Skeletal muscle tissue (tissue), 4 donors: ENCODE results near the gene PRL. TPM values are rescaled to one million over a fixed set of nuclear protein-coding genes. Genes with fewer than 3 reads are reported as not detected.

Source experiments
- H3K27ac ChIP-seq: one replicate; pipeline ENCODE4 v1.7.0; 2013; ENCODE audit warnings: mild to moderate bottlenecking, low read depth, low read length, inconsistent platforms
- H3K27me3 ChIP-seq, 3 donors: one replicate each; pipeline ENCODE4 v1.7.0; 2013; ENCODE audit warnings: low read length in 3 of 3; ENCODE audit not compliant: control insufficient read depth in 3 of 3, insufficient read depth in 3 of 3
- H3K36me3 ChIP-seq, 3 donors: one replicate each; pipeline ENCODE4 v1.7.0; 2013; ENCODE audit warnings: low read length in 3 of 3; ENCODE audit not compliant: control insufficient read depth in 3 of 3, insufficient read depth in 3 of 3
- H3K4me1 ChIP-seq, 3 donors: one replicate each; pipeline ENCODE4 v1.7.0; 2013; ENCODE audit warnings: low read length in 3 of 3, mild to moderate bottlenecking in 3 of 3; ENCODE audit not compliant: control insufficient read depth in 3 of 3, insufficient read depth in 3 of 3
- H3K4me3 ChIP-seq, 3 donors: one replicate each; pipeline ENCODE4 v1.7.0; 2013; ENCODE audit warnings: low read length in 3 of 3
- H3K9ac ChIP-seq, 3 donors: one replicate each; pipeline ENCODE4 v1.7.0; 2013; ENCODE audit warnings: low read length in 3 of 3, mild to moderate bottlenecking in 3 of 3, moderate library complexity in 2 of 3, low read depth in 1 of 3
- H3K9me3 ChIP-seq, 3 donors: one replicate each; pipeline ENCODE4 v1.7.0; 2013; ENCODE audit warnings: low read length in 3 of 3; ENCODE audit not compliant: control insufficient read depth in 3 of 3
- total RNA-seq: library from RNA; depleted of rRNA; stranded (reverse); fragments of >200 nt; gene quantifications from one replicate; pipeline ENCODE4 v1.2.3, GENCODE V29; 2014
- donor health status: Osteomylitis.

Gene PRL
- total RNA-seq, 1 donor from 2014 or later = 1.0 TPM

DNA sequence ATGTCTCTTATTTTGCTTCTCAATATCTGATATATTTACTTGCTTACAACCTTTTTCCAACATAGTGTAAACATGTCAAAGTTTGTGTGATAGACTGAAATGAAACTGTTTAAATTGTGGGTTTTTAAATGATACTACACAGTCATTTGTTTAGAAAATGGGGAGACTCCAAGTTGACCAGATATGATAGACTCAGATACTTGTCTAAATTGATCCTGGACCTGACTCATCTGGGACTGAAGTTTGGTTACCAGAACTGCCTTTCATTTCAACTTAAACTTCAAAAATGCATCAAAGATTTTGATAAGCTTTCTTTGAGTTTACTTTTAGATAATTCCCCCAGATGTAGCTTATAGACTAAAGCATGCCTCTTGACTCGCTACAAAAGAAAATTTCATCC is 27.0 kb upstream of the PRL start:
- no peak overlapping the region for H3K27ac ChIP-seq
- no peaks in the 10 kb centered on the region for H3K27me3 ChIP-seq
- no peak overlapping the region for H3K4me3 ChIP-seq
- H3K36me3 ChIP-seq = no peaks in the 10 kb centered on the region
- H3K9me3 ChIP-seq = no peaks in the 10 kb centered on the region
- no peak overlapping the region for H3K9ac ChIP-seq
- H3K4me1 ChIP-seq = no peaks in the 10 kb centered on the region

DNA sequence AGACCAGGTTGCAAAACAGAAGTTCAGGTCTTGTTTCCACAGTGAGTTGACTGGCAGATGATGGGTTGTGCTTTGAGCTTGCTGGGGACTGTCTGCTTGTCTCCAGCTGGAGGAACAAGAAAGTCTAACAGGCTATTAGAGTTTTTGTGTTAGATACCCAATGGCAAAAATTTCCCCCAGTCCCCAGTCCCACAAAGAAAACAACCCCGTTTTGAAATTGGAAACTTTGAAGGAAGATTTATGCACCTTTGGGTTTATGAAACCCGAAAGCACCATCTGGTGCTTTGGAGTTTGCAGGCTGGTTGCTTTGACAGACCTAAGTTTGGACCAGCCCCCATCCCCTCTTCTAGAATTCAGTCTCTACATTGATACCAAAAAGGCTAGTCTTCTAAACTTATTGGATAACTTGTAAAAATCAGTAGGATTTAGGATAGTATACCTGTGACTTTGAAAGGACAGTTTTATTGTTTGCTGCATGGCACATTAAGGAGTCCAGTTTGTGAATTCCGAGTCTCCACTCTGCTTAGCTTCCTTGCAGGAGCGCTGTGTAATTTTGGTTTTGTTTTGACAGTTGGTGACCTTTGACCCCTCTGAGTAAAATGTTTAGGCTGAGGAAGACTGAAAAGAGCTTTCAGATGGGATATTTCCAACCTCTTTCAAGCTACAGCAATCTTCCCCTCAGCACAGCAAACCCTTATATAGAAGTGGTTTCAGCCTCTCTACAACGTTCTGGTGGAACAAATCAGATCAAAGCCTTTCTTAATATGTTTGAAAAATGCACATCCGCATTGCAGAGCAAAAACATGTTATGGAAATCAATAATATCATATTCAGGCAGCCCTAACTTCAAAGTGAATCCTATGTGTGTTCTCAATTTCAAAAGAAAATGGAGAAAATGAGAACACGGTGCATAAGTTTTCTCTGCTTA is 25.5 kb upstream of the PRL start:
- Histone ChIP-seq H3K9me3 (no peaks in the 10 kb centered on the region), H3K4me1 (no peaks in the 10 kb centered on the region), H3K9ac (no peak overlapping the region), H3K4me3 (no peak overlapping the region), H3K27me3 (no peaks in the 10 kb centered on the region), H3K27ac (no peak overlapping the region), H3K36me3 (no peaks in the 10 kb centered on the region)

DNA sequence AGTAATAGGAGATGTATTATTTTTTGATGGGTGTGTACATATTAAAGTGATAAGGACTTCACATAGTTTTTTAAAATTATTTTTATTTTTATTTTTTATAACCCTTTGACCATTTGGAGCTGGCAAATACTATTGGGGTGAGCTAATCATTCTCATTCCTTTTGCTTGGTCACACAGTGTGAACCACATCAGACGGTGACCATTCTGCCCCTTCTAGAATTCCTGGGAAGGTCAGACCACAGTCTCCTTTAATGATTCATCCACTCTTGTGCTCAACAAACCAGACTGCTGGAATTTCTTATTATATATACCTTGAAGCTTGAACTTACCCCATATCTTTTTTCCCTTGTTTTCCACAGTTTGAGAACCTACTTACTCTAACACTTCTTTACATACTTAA is 23.9 kb upstream of the PRL start:
- H3K36me3 ChIP-seq = no peaks in the 10 kb centered on the region
- no peaks in the 10 kb centered on the region for H3K27me3 ChIP-seq
- H3K27ac ChIP-seq = no peak overlapping the region
- no peak overlapping the region for H3K4me3 ChIP-seq
- no peaks in the 10 kb centered on the region for H3K9me3 ChIP-seq
- no peak overlapping the region for H3K9ac ChIP-seq
- no peaks in the 10 kb centered on the region for H3K4me1 ChIP-seq

DNA sequence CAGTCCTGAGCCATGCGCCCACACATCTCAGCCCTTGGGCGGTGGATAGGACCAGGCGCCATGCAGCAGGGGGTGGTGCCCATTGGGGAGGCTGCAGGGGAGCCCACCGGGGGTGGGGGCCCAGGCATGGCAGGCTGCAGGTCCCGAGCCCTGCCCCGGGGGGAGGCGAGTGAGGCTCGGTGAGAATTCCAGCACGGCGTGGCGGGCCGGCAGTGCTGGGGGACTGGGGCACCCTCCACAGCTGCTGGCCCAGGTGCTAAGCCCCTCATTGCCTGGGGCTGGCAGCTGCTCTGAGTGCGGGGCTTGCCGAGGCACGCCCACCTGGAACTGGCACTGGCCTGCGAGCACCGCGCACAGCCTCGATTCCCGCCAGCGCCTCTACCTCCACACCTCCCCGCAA is 21.6 kb upstream of the PRL start:
- no peaks in the 10 kb centered on the region for H3K4me1 ChIP-seq
- no peak overlapping the region for H3K27ac ChIP-seq
- H3K27me3 ChIP-seq = no peaks in the 10 kb centered on the region
- no peak overlapping the region for H3K4me3 ChIP-seq
- peaks cover 0 to under 1% (median 0%) of the 10 kb centered on the region in 3 donors for H3K9me3 ChIP-seq
- H3K9ac ChIP-seq = no peak overlapping the region
- H3K36me3 ChIP-seq = no peaks in the 10 kb centered on the region

DNA sequence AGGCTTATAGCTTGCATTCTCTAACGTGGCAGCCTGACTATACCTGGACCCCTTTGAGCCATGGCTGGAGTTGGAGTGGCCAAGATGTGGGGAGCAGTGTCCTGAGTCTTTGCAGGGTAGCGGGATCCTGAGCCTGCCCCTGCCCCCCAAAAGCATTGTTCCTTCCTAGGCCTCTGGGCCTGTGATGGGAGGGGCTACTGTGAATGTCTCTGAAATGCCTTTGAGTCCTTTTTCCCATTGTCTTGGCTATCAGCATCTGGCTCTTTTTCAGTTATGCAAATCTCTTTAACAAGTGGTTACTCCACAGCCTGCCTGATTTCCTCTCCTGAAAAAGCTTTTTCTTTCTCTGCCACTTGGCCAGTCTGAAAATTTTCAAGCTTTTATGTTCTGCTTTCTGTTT is 17.0 kb upstream of the PRL start:
- H3K27me3 ChIP-seq = no peaks in the 10 kb centered on the region
- H3K36me3 ChIP-seq = no peaks in the 10 kb centered on the region
- H3K9me3 ChIP-seq = peaks cover 0 to 3% (median 0%) of the 10 kb centered on the region in 3 donors
- no peaks in the 10 kb centered on the region for H3K4me1 ChIP-seq
- no peak overlapping the region for H3K9ac ChIP-seq
- H3K27ac ChIP-seq = no peak overlapping the region
- no peak overlapping the region for H3K4me3 ChIP-seq

DNA sequence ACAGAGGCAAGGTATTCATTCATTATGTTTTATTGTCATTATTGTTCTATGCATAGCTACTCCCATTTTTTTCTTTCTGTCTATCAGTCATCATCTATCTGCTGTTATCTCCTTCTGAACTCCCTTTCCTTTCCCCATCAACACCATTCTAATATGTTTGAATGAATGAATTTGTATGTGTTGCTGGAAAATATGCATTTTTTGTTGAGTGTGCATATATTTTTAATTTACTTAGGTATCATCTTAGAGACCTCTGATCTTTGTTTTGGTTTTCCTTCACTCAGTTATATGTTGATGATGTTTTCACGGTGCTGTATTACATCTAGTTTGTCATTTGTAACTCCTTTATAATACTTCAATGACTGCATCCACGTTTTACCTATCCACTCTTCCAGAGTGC is 12.1 kb upstream of the PRL start:
- H3K27ac ChIP-seq = no peak overlapping the region

DNA sequence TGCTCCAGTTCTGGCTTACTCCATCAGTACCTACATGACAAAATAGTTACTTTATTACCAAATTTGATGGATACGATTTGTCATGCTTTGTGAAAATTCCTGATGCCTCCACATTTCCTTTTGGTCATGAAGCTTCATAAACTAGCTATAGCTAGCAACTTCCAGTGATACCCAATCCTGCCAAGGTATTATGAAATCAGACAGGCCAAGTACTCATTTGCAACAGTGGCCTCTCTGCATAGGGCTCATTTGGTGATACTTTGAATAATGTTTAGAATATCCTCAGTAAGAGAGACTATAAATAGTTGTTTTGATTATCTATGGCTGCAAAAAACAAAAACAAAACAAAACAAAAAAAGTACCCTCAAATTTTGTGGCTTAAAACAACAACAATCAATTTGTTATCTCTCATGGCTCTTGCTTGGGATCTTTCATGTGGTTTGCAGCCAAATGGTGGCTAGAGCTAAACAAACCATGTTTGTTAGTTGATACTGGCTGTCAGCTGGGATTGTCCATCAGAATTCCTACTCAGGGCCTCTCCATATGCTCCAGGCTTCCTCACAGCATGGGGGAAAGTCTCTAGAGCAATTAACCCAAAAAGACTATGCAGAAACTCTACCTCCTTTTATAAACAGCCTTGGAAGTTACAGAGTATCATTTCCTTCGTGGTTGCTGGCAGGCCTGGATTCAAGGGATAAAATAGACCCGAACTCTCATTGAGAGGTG is 10.1 kb upstream of the PRL start:
- Histone ChIP-seq H3K9me3 (no peaks in the 10 kb centered on the region), H3K4me1 (no peaks in the 10 kb centered on the region), H3K27me3 (no peaks in the 10 kb centered on the region), H3K27ac (no peak overlapping the region), H3K36me3 (no peaks in the 10 kb centered on the region), H3K4me3 (no peak overlapping the region), H3K9ac (no peak overlapping the region)

More for the DNA sequence above, 12.1 kb upstream of the PRL start:
- Histone ChIP-seq H3K27me3 (no peaks in the 10 kb centered on the region), H3K36me3 (no peaks in the 10 kb centered on the region), H3K4me3 (no peak overlapping the region), H3K9ac (no peak overlapping the region), H3K4me1 (no peaks in the 10 kb centered on the region), H3K9me3 (peaks cover 0 to 3% (median 0%) of the 10 kb centered on the region in 3 donors)

DNA sequence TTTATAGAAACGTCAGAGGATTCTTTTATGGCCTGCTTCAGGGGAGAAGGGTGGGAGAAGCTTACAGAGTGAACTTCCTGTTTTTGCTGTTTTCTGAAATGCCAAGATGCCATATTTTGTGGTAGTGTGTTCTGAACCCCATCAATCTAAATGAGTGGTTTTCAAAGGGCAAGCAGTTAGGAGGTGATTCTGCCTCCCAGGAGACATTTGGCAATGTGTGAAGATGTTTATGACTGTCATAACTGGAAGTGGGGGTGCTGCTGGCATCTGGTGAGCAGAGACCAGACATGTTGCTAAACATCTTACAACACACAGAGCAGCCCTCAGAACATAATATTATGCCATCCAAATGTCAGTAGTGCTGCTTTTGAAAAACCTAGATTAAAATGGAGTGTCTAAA is 6.0 kb upstream of the PRL start:
- H3K27me3 ChIP-seq = no peaks in the 10 kb centered on the region
- no peak overlapping the region for H3K4me3 ChIP-seq
- H3K27ac ChIP-seq = no peak overlapping the region
- no peaks in the 10 kb centered on the region for H3K36me3 ChIP-seq
- H3K4me1 ChIP-seq = no peaks in the 10 kb centered on the region
- H3K9ac ChIP-seq = no peak overlapping the region
- no peaks in the 10 kb centered on the region for H3K9me3 ChIP-seq

DNA sequence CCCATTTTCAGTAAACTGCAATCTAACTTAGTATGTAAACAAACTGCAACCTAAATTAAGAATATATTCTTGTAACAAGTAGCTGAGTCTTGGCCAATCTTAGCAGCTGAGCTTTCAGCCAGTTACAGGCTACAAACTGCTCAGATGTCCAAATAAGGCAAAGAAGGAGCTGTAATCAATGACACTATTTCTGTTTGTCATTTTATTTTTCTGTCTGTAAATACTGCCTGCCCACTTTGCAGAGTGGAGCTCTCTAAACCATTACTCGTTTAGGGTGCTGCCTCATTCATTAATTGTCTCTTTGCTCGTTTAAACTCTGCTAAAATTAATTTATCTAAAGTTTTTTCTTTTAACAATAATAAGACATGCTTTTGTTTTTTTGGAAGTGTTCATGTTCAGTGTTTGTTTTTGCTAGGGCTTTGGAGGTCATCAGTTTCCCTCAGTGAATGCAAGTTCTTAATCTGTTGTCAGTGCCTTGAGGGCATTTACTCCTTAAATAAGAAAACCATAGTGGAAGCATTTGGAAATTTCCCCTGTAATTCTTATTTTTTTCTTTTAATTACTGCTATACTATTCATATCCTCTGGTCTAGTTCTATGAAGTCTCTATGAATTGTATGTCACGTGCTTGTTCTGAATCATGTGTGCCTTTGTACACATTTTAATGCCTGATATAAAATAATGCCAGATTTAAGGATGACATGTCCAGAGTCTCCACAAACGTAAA is 3.6 kb upstream of the PRL start:
- H3K27me3 ChIP-seq = no peaks in the 10 kb centered on the region
- no peak overlapping the region for H3K4me3 ChIP-seq
- H3K9me3 ChIP-seq = no peaks in the 10 kb centered on the region
- no peaks in the 10 kb centered on the region for H3K36me3 ChIP-seq
- H3K9ac ChIP-seq = no peak overlapping the region
- no peak overlapping the region for H3K27ac ChIP-seq
- no peaks in the 10 kb centered on the region for H3K4me1 ChIP-seq

DNA sequence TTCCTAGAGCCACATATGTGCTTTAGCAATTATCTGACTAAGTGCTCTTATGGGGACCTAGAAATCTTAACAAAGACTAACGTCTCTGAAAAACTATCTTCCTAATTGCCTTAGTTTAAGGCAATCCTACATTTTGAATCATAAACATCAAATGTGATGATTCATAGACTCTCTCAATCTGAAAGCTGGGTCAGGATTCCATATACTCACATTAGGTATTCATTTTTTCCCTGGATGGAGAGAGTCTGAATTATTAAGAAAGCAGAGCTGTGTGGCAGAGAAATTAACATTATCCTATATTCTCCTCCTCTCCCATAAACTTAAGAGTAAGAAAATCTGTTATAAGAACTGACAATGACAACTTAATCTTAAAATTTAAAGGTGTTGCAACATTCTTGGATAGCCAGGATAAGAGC is 1.6 kb upstream of the PRL start:
- no peaks in the 10 kb centered on the region for H3K27me3 ChIP-seq
- H3K36me3 ChIP-seq = no peaks in the 10 kb centered on the region
- H3K4me1 ChIP-seq = no peaks in the 10 kb centered on the region
- no peak overlapping the region for H3K27ac ChIP-seq
- no peaks in the 10 kb centered on the region for H3K9me3 ChIP-seq
- no peak overlapping the region for H3K9ac ChIP-seq
- no peak overlapping the region for H3K4me3 ChIP-seq
